ENCODE results near the gene E2F3.
A peak's percentile ranks its signal among the peaks of the same experiment; 100 is the strongest.

The E2F3 gene

GRCh38 chr6:20438462-20439070, 36.9 kb downstream of the E2F3 start:
- TF ChIP-seq ISL1 (CRISPR knock-in tag; IDR thresholded peaks at IDR 0.05), result peak; percentile 62
- TF ChIP-seq CSRNP3 (CRISPR knock-in tag; IDR thresholded peaks at IDR 0.05), result no peak
- peak; percentile 67 for ATAC-seq

GRCh38 chr6:20439558-20439957, 37.9 kb downstream of the E2F3 start:
- TF ChIP-seq GLIS3 (CRISPR knock-in tag; IDR thresholded peaks at IDR 0.05), result no peak
- TF ChIP-seq CSRNP3 (CRISPR knock-in tag; IDR thresholded peaks at IDR 0.05), result no peak
- no peak for TF ChIP-seq PATZ1 (CRISPR knock-in tag; IDR thresholded peaks at IDR 0.05; ENCODE audit: borderline replicate concordance)
- no peak for TF ChIP-seq ZFP30 (CRISPR knock-in tag; IDR thresholded peaks at IDR 0.05)
- TF ChIP-seq ISL1 (CRISPR knock-in tag; IDR thresholded peaks at IDR 0.05), result no peak
- no peak for TF ChIP-seq ZFP3 (CRISPR knock-in tag; IDR thresholded peaks at IDR 0.05)
- no peak for TF ChIP-seq CSDC2 (CRISPR knock-in tag; IDR thresholded peaks at IDR 0.05)
- TF ChIP-seq PPARA (CRISPR knock-in tag; IDR thresholded peaks at IDR 0.05; ENCODE audit: borderline replicate concordance), result no peak
- TF ChIP-seq POU6F1 (CRISPR knock-in tag; IDR thresholded peaks at IDR 0.05; ENCODE audit: borderline replicate concordance, low read depth), result no peak
- TF ChIP-seq TSHZ2 (CRISPR knock-in tag; IDR thresholded peaks at IDR 0.05), result no peak
- no peak for TF ChIP-seq ZC3H10 (CRISPR knock-in tag; IDR thresholded peaks at IDR 0.05)
- ATAC-seq, result no peak

GRCh38 chr6:20440296-20440695, 38.6 kb downstream of the E2F3 start:
- no peak for ATAC-seq
- TF ChIP-seq ZNF565 (CRISPR knock-in tag; conservative IDR thresholded peaks at IDR 0.05; ENCODE audit: low read depth) (no peak), ZFP30 (CRISPR knock-in tag; IDR thresholded peaks at IDR 0.05) (no peak), PATZ1 (CRISPR knock-in tag; IDR thresholded peaks at IDR 0.05; ENCODE audit: borderline replicate concordance) (no peak), ISL1 (CRISPR knock-in tag; IDR thresholded peaks at IDR 0.05) (no peak), CSRNP3 (CRISPR knock-in tag; IDR thresholded peaks at IDR 0.05) (no peak), TSHZ2 (CRISPR knock-in tag; IDR thresholded peaks at IDR 0.05) (no peak), OSR1 (CRISPR knock-in tag; IDR thresholded peaks at IDR 0.05) (no peak), ZFP3 (CRISPR knock-in tag; IDR thresholded peaks at IDR 0.05) (no peak), ZNF8 (CRISPR knock-in tag; IDR thresholded peaks at IDR 0.05) (no peak), TOX (CRISPR knock-in tag; IDR thresholded peaks at IDR 0.05; ENCODE audit: borderline replicate concordance) (no peak), ESRRG (CRISPR knock-in tag; IDR thresholded peaks at IDR 0.05) (no peak), ZNF70 (CRISPR knock-in tag; IDR thresholded peaks at IDR 0.05) (no peak), RARB (CRISPR knock-in tag; IDR thresholded peaks at IDR 0.05) (no peak)
